ENCODE data around the gene RAB11FIP2.
"Not testable (repeated sequence)": the region's sequence is repeated elsewhere in the genome, so short reads cannot be mapped to it uniquely, and the experiment has no call there.

Gene RAB11FIP2, protein sequence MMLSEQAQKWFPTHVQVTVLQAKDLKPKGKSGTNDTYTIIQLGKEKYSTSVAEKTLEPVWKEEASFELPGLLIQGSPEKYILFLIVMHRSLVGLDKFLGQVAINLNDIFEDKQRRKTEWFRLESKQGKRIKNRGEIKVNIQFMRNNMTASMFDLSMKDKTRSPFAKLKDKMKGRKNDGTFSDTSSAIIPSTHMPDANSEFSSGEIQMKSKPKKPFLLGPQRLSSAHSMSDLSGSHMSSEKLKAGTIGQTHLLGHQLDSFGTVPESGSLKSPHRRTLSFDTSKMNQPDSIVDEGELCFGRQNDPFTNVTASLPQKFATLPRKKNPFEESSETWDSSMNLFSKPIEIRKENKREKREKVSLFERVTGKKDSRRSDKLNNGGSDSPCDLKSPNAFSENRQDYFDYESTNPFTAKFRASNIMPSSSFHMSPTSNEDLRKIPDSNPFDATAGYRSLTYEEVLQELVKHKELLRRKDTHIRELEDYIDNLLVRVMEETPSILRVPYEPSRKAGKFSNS

DNA sequence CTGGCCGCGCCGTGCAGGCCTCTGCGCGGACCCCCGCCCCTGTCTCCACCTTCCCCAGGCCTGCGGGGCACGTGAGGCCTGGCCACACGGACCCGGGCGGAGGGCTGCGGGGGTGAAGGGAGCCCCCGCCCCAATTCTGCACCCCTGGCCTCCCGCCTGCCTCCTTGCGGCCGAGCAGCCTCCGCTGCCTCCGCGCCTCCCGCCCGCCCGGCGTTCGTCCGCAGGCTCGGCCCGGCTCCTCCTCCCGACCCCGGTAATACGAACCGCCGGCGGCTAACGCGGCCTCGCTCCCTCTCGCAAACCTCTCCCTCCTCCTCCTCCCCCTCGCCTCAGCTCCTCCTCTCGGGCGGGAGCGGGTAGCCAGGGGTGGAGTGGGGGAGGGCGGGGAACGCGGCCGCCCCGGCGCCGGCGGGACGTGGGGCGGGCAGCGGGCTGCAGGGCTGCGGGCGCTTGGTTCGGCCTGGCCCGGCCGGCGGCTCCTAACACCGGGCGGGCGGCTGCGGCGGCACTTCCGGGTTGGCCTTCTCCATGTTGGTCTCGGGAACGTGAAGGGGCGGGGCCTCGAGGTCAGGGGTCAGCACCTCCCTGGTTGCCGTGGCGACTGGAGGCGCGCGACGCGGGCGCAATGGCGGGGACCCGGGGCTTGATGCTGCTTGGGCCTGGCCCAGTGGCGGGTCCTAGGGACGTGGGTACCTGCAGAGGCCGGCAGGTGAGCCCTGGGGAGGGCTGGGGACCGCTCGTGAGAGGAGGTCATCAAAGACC lies at the start of gene RAB11FIP2:
Gene RAB11FIP2, minus strand, starts transcription at position 547 of the 762 bp plus-strand sequence. CDS start 778 bp downstream, outside the sequence.
- peak; percentile 70 to 93 for DNase-seq

DNA sequence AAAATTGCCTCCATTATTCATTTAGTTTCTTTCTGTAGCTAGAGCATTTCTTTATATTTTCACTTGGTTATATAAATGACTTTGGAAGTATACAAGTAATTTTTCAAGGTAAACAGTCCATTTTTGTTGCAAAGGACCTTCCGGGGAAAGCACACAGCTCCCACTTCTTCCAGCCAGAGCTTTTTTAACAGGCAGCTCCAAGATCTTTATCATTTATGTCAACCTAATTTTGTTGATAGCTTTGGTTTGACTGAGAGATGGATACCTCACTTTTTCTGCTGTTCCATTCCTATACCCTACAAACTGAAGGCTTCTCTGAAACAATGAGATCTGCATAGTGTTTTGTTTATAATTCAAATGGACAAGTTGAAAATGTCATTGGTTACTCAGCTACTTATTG lies 49.3 kb upstream of the RAB11FIP2 start:
- DNase-seq: no peak

DNA sequence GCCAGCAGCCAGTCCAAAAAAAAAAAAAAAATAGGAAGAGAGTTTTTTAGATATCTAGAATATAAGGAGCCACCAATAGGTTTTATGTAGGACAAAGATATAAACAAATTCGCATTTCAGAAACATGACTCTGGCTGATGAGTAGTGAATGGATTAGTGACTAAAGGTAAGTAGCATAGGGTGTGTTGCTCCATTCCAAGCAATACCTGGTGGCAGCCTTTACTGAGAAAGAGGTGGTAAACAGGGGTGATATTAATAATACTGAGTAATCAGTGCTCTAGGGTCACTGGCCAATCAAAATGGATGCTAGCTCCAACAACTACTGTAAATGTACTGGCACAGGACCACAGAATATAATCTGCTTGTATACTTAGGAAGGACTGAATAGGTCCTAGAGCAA lies 45.5 kb upstream of the RAB11FIP2 start:
- DNase-seq: no peak

DNA sequence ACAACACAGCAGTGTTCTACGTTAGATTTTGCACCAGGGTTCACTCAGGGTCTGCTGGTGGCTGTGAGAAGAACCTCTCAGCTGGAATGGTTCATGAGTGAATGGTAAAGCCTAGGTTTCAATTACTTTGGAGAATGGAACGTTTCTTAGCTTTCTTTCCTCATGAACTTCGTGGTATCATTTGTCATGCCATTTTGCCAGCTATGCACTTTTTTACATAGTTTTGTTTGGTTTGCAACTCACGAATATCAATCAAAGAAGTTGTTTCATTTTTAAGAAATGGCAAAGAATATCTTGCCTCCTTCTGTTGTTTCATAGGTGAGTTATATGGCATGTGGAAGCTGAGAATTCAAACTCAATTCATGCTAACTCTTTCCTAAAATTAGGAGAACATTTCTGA lies 34.1 kb upstream of the RAB11FIP2 start:
- no peak for DNase-seq

DNA sequence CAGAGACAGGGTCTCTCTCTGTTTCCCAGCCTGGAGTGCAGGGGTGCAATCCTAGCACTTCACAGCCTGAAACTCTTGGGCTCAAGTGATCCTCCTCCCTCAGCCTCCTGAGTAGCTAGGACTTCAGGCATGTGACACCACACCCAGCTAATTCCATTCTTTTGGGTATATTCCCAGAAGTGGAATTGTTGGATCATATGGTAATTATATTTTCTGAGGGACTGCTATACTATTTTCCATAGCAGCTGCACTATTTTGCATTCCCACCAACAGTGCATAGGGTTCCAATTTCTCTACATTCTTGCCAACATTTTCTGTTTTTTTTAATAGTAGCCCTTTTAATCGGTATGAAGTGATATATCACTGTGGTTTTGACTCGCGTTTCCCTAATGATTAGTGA lies 30.0 kb upstream of the RAB11FIP2 start:
- no peak for DNase-seq

DNA sequence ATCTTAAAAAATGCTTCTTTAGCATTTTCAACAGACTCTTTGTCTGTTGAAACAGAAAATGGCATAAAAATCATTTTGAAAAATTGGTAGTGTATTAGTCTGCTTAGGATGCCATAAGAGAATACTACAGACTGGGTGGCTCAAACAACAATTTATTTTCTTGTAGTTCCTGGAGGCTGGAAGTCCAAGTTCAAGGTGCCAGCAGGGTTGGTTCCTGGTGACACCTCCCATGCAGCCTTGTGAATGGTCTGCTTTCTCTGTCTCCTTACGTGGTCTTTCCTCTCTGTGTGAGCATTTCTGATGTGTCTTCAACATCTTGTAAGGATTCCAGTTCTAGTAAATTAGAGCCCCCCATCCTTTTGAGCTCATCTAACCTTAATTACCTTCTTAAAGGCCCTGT lies 26.1 kb upstream of the RAB11FIP2 start:
- no peak for DNase-seq

DNA sequence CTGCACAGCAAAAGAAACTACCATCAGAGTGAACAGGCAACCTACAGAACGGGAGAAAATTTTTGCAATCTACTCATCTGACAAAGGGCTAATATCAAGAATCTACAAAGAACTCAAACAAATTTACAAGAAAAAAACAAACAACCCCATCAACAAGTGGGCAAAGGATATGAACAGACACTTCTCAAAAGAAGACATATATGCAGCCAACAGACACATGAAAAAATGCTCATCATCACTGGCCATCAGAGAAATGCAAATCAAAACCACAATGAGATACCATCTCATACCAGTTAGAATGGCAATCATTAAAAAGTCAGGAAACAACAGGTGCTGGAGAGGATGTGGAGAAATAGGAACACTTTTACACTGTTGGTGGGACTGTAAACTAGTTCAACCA lies 20.6 kb upstream of the RAB11FIP2 start:
- DNase-seq: not testable (repeated sequence)

DNA sequence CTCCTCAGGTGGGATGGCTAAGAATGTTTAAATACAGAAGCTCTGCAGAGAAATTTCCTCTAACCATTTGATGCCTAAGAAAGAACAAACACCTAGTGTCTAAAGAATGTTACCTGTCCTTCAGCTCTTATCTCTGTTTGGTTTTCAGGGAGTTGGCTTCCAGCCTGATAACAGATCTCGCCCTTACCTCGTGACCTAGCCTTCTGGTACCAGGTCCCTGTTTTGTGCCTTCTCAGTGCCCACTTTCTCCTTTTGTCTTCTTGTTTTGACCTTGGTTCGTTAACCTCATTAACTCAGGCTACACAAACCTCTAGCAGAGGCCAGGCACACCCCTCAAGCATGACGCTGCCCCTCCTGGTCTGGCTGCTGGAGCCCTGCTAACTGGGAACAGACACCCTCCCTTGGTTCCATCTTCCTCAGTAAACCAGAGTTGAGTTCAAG lies 16.1 kb upstream of the RAB11FIP2 start:
- no peak for DNase-seq

DNA sequence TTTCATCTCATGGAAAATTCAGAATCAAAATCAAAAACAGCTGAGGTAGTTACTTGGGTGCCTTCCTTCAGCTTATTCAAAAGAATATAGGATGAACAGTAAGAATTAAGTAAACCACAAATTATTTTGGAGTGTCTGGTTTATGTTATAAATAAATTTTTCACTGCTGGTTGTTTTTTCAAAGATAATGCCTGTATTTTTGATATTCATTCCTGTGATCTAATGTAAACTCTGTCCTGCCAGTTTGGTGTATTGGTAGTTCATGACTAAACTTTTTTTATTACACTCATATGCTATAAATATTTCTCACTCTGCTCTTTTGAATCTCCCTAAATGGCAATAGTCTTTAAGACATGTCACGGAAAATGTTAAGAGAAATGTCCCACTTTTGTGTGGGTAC lies 11.6 kb upstream of the RAB11FIP2 start:
- no peak for DNase-seq

DNA sequence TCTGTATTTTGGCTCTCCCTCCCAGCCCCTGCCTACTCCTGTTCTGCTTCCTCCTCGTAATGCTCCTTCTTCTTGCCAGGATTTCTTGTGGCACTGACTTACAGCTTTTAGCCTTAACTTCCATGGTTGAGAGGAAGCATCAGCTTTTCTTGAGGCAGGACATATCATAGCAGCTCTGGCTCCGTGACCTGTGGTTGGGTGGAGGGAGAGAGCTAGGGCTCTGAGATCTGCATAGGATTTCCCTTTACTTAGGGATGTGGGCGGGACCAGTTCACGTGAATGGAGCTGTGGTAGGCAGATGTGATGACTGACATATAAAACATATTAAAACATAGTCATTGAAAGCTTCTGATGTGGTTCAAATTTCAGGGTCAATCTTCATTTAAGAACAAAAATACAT lies 10.6 kb upstream of the RAB11FIP2 start:
- DNase-seq: no peak

DNA sequence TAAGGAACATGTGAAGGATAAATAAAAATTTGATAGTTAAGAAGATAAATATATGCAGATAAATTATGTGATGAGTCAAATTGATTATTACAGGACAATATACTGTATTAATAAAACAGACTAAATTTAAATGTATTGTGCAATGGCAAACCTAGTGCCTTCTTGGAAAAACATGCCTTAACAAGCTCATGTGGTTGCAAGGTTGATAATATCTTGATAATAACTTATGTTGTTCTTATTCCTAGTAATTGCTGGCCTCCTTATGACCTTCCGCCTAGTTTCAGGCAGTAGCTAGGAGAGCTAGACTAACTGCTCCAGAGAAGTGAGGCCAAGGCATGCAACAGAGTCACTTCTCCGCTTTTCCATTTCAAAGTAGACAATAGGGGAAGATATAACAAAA lies 7.6 kb upstream of the RAB11FIP2 start:
- DNase-seq: no peak

DNA sequence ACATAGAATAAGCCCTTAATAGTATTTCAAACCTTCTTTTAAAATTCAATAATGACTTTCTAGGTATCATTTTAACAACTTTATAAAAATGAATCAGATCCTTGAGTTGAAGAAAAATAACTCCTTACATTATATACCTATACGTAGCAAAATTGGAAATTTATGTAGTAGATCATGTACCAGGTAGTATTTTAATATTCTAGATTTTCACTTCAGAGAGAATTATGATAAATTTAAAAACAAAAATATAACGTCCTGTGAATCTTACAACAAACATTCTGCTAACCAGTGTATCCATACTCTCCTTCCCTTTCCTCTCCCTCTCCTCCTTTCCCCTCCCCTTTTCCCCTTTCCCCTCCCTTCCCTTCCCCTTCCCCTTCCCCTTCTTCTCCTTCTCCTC lies 6.1 kb upstream of the RAB11FIP2 start:
- no peak for DNase-seq

DNA sequence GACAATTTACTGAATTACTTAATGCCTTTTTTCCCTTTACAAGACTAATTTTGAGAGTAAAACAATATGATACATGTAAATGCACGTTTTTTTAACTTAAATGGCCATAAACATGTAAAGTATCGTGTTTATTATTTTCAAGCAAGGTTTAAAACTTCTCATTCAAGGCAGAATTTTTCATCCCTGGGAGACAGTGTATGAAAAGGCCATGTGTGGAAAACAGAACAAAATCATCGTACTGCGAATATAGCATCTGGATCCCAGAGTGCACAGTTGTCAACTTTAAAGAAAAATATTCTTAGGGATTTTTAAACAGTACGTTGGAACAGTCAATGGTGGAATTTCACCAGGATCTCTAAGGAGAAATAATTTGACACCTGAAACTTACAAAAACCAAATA lies 1.1 kb upstream of the RAB11FIP2 start:
- DNase-seq: no peak

DNA sequence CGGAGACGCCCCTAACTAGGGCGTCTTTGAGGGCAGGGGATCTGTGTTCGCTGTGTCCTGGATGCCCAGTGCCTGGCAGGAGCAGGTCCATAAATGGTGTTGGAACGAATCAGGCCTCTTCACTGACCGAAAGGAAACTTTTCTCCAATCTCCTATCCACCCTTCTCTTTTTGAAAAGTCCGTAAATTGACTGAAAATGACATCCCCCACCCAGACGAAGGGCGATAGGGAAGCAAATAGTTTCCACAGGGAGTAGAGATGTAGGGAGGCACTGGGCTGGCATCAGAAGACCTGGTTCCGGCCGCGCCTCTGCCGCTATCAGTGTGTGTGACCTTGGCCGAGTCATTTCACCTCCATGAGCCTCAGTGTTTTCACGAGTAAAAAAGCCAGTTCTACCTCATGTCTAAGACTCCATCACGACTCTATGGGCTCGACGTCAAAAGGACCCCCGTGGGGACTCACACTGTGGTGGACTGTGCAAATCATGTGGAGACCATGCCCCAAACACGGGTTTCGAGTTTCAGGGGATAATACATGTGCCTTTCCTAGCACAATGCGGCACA lies 497 bp upstream of the RAB11FIP2 start:
- DNase-seq: peak in 1 of 2 experiments; percentile 27

DNA sequence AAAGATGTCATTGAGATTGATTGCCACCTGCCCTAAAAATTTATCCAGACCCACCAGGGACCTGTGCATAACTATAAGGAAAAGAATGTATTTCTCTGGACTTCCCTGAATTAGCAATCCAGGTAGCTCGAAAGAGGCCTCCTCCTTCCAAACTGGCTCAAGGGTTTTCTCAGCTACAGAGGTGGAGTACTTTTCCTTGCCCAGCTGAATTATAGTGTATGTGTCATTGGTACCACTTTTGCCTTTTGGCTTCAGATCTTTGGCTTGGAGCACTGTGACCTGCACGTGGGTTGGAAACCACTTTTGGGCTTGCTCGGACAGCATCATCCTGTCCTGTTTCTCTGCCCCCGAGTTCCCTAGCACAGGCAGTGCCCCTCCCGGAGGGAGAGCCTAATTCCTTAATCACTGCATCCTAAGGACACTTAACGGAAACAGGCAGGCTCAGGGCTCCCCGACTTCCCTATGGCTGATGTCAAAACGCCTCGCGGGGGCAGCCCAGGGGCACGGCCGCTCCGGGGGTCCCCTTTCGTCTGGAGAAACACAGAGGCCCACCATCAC lies 825 bp downstream of the RAB11FIP2 start:
- peak in 1 of 2 experiments; percentile 28 for DNase-seq

DNA sequence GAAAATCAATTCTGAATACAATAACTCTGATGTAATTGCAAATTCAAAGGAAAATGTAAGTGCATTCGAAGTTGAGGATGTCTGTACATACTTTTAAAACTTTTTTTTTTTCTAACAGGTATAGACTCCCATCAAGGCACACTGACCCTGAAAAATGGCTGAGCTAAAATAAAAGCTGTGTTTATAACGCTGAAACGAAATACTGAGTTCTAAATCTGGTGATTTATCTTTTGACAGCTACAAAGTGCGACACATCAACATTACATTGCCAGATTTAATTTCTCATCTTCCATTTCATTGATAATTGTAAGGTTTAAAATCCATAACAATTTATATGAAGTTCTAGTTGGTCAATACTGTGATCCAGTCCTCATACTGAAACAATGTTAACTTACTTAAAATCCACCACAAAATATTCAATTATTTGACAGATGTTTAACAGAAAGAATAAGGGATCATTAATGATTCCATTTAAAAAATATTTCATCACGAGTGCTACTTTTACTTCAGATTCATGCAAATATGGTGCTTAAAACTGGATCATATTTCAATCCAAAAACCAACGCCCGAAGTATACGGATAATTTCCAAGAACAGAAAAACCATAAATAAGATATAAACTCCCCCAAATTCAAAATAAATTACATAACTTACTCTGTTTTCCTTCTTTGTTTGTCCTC lies 1.4 kb downstream of the RAB11FIP2 start:
- peak in 1 of 2 experiments; percentile 28 for DNase-seq

DNA sequence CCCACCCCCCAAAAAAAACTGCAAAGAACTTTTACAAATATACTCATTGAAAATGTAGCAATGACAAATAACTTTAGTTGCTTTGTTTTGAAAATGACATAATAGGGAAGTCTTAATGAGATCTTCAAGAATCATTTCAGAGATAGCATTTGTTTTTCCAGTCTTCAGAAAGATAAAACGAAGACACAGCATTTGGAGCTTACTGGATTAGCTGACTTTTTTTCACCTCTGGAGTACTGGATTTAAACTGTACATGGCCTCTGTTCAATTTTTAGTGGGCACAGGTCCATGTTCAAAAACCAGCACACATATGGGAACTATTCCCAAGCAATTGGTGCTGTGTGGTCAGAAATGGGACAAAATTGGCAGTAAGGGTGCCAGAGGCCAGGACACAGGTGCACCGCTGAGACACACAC lies 3.9 kb downstream of the RAB11FIP2 start:
- no peak for DNase-seq

DNA sequence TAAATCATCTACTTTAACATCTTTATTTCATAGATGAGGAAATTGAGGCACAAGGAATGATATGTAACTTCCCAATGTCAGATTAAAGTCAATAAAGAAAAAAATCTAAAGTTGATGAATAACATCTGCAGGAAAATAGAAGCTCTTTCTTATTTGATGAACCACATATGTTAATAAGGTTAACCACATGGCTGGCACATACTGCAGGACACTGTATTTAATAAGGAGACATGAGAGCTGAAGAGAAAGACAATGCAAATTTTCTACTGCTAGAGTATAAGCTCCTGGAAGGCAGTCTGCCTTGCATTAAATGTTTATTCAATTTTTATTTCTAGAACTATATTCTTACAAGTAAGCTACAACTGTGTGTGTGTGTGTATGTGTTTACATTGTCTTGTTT lies 4.4 kb downstream of the RAB11FIP2 start:
- DNase-seq: peak; percentile 38 to 41

DNA sequence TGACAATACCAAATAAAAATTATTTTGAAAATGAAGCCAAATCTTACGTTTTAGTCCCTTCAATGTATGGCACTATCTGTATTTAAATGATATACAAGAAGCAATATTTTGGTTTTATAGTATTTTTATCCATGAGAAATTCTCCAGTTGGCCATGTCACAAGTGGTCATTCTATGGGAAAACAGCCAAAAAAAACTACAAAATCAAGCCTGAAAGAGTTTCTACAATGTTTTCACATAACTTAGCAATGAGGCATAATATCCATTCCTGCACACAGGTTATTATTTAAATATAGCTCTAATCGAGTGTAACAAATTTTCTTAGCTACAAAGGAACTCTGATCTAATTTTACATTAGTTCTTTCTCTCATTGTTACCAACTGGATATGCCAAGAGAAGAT lies 5.4 kb downstream of the RAB11FIP2 start:
- DNase-seq: no peak

DNA sequence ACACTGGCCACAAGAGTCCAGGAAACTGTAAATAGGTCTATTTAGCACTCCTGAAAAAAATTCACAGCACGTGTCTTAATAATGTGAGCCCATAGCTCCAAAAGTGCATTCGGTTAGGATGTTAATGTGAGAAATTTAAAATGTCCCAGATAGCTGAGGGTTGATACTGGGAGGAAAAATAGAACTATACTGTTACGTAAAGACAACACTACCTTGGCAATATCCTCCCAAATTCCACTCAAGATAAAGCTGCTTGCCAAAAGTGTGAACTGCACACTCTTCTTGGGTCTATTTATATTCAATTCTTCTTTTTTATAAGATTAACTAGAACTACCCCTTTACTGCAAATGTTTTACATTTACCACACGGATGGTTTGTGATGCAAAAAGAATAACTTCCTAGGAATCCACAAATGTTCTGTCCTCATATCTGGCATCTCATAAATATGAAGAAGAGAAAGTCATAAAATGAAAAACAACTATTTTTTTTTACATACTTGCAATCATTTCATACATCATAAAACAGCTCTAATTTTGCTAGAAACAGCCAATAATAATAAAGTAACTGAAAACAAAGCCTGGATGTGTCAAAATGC lies 10.4 kb downstream of the RAB11FIP2 start:
- DNase-seq: no peak

DNA sequence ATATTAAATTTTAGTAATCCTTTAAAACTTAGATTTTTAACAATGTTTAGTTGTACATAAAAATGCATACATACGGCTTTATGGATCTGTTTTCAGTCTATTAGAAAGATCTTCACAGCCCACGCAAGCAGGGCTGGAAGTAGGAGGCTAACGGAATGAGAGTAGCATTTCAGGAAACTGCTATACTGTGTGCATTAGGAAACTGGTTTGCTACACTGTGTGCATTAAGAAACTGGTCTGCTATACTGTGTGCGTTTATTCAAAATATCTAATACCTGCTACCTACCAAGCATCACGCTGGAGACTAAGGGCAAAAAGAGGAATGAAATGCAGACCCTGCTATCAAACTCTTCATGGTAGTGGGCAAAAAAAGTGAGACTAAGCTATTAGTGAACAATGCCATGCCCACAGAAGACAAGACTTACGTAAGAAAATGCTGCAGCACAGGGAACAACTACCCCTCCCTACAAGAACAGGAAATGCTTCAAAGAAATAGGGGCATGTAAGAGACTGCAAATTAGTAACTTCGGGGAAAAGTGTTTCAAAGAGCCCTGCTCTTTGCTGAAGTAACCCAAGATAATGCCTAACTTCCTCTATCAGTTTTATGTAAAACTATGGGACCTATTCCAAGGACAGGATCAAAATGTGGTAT lies 11.3 kb downstream of the RAB11FIP2 start:
- DNase-seq: peak in 1 of 2 experiments; percentile 2

Measured in NCI-H526 (cell line).